Trophoblast cell (in vitro differentiated cells and primary cell): ENCODE data around the gene ACTN4.

Source experiments
- DNase-seq, 2 donors: peaks; one replicate each; pipeline ENCODE4 v3.0.0-alpha.2; 2016
- H2AFZ ChIP-seq: 2 replicates; pipeline ENCODE4 v1.6.1; 2013; ENCODE audit warnings: low read length, moderate library complexity, mild to moderate bottlenecking; ENCODE audit not compliant: insufficient read depth, poor library complexity
- H2AK5ac ChIP-seq: 2 replicates; pipeline ENCODE4 v1.6.1; 2013; ENCODE audit warnings: mild to moderate bottlenecking, low read length
- H2BK120ac ChIP-seq: 2 replicates; pipeline ENCODE4 v1.6.1; 2013; ENCODE audit warnings: low read length, mild to moderate bottlenecking, moderate library complexity; ENCODE audit not compliant: insufficient read depth, poor library complexity
- H2BK12ac ChIP-seq: 2 replicates; pipeline ENCODE4 v1.6.1; 2013; ENCODE audit warnings: mild to moderate bottlenecking, low read length, moderate library complexity
- H2BK5ac ChIP-seq: 2 replicates; pipeline ENCODE4 v1.6.1; 2013; ENCODE audit warnings: low read length, low read depth, moderate library complexity, mild to moderate bottlenecking; ENCODE audit not compliant: poor library complexity
- H3K14ac ChIP-seq: 2 replicates; pipeline ENCODE4 v1.6.1; 2013; ENCODE audit warnings: mild to moderate bottlenecking, low read length
- H3K18ac ChIP-seq: 2 replicates; pipeline ENCODE4 v1.6.1; 2013; ENCODE audit warnings: mild to moderate bottlenecking, low read length
- H3K23ac ChIP-seq: 2 replicates; pipeline ENCODE4 v1.6.1; 2013; ENCODE audit warnings: low read length
- H3K27ac ChIP-seq: 2 replicates; pipeline ENCODE4 v1.5.1; 2013; ENCODE audit warnings: low read depth, mild to moderate bottlenecking, inconsistent platforms, low read length, moderate library complexity
- H3K27me3 ChIP-seq: 2 replicates; pipeline ENCODE4 v1.6.1; 2013; ENCODE audit warnings: inconsistent platforms, mild to moderate bottlenecking, low read length, moderate library complexity; ENCODE audit not compliant: insufficient read depth
- H3K36me3 ChIP-seq, 2 experiments: 1 replicate in 1 of 2; 2 replicates in 1 of 2; pipeline ENCODE4 v1.6.1; 2013; ENCODE audit warnings: low read length in 2 of 2, mild to moderate bottlenecking in 2 of 2, moderate library complexity in 1 of 2; ENCODE audit not compliant: insufficient read depth in 2 of 2, control insufficient read depth in 1 of 2
- H3K4ac ChIP-seq: 2 replicates; pipeline ENCODE4 v1.6.1; 2013; ENCODE audit warnings: low read depth, mild to moderate bottlenecking, low read length, moderate library complexity
- H3K4me1 ChIP-seq, 2 experiments: 1 replicate in 1 of 2; 2 replicates in 1 of 2; pipeline ENCODE4 v1.6.1; 2013; ENCODE audit warnings: low read length in 2 of 2, mild to moderate bottlenecking in 2 of 2, moderate library complexity in 1 of 2; ENCODE audit not compliant: insufficient read depth in 2 of 2, control insufficient read depth in 1 of 2
- H3K4me2 ChIP-seq: 2 replicates; pipeline ENCODE4 v1.6.1; 2013; ENCODE audit warnings: inconsistent platforms, mild to moderate bottlenecking, low read length, moderate library complexity
- H3K4me3 ChIP-seq: 2 replicates; pipeline ENCODE4 v1.5.1; 2013; ENCODE audit warnings: mild to moderate bottlenecking, low read depth, low read length, inconsistent platforms
- H3K79me1 ChIP-seq: one replicate; pipeline ENCODE4 v1.6.1; 2013; ENCODE audit warnings: low read length
- H3K79me2 ChIP-seq: 2 replicates; pipeline ENCODE4 v1.6.1; 2013; ENCODE audit warnings: low read length, mild to moderate bottlenecking; ENCODE audit not compliant: control insufficient read depth, insufficient read depth, poor library complexity
- H3K9ac ChIP-seq: 2 replicates; pipeline ENCODE4 v1.6.1; 2013; ENCODE audit warnings: mild to moderate bottlenecking, low read length
- H3K9me3 ChIP-seq: 2 replicates; pipeline ENCODE4 v1.6.1; 2013; ENCODE audit warnings: low read depth, mild to moderate bottlenecking, control low read depth, inconsistent platforms, low read length; ENCODE audit not compliant: insufficient read depth
- H4K12ac ChIP-seq: 2 replicates; pipeline ENCODE4 v1.6.1; 2013; ENCODE audit warnings: low read depth, mild to moderate bottlenecking, low read length, moderate library complexity
- H4K8ac ChIP-seq: 2 replicates; pipeline ENCODE4 v1.6.1; 2013; ENCODE audit warnings: low read depth, mild to moderate bottlenecking, low read length, moderate library complexity
- H4K91ac ChIP-seq: one replicate; pipeline ENCODE4 v1.6.1; 2013; ENCODE audit warnings: low read depth, mild to moderate bottlenecking, low read length, moderate library complexity
- WGBS: extraction: QIAGEN DNeasy Blood & Tissue Kit; methylation state at CpG from one replicate; pipeline ENCODE4 v1.1.7; 2013; ENCODE audit warnings: missing lambda C conversion rate; ENCODE audit not compliant: insufficient read length, insufficient coverage; ENCODE audit errors: extremely low coverage; 5-methylcytosine and 5-hydroxymethylcytosine counted together

The ACTN4 gene

DNA sequence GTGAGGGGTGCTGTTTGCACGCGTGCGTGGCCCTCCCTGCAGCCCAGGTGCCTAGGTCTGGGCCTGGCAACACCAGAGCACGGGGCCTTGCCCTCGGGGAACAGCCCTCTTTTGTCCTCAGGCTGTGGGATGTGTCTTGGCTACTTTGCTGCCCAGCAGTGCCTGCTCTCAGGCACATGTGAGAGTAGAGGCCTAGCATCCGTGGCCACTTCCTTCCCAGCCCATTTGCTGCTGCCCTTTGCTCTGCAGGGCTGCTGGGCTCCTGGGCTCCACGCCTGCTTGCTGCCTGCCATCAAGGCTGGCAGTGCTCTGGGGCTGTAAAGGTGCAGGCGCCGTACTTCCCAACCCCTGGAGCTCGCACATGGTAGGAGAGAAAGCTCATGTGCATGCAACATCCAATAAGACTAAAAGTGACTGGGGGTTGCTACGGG, 50.2 kb downstream of the ACTN4 start:
- DNase-seq, result no peak
- no peak overlapping the region for H4K8ac ChIP-seq
- no peak overlapping the region for H2BK5ac ChIP-seq
- peaks cover 20 to 39% of the 10 kb centered on the region in 2 experiments for H3K4me1 ChIP-seq
- H3K79me1 ChIP-seq, result peaks cover 12% of the 10 kb centered on the region
- no peak overlapping the region for H3K4me2 ChIP-seq
- no peak overlapping the region for H3K9ac ChIP-seq
- H3K79me2 ChIP-seq, result peaks cover 31% of the 10 kb centered on the region
- no peak overlapping the region for H4K12ac ChIP-seq
- H3K14ac ChIP-seq, result no peak overlapping the region
- H3K27ac ChIP-seq, result no peak overlapping the region
- no peaks in the 10 kb centered on the region for H3K27me3 ChIP-seq
- peak overlapping the region; percentile 1 for H3K18ac ChIP-seq
- H4K91ac ChIP-seq, result no peak overlapping the region
- peaks cover 75 to 84% of the 10 kb centered on the region in 2 experiments for H3K36me3 ChIP-seq
- H3K9me3 ChIP-seq, result peaks cover 3% of the 10 kb centered on the region
- peak overlapping the region; percentile 28 for H2AFZ ChIP-seq
- H3K23ac ChIP-seq, result no peak overlapping the region
- peak overlapping the region; percentile 28 for H3K4ac ChIP-seq
- H3K4me3 ChIP-seq, result no peak overlapping the region
- H2BK120ac ChIP-seq, result no peak overlapping the region
- no peak overlapping the region for H2AK5ac ChIP-seq
- no CpG with 5 or more reads among the region's 11 CpGs for WGBS
- no peak overlapping the region for H2BK12ac ChIP-seq

DNA sequence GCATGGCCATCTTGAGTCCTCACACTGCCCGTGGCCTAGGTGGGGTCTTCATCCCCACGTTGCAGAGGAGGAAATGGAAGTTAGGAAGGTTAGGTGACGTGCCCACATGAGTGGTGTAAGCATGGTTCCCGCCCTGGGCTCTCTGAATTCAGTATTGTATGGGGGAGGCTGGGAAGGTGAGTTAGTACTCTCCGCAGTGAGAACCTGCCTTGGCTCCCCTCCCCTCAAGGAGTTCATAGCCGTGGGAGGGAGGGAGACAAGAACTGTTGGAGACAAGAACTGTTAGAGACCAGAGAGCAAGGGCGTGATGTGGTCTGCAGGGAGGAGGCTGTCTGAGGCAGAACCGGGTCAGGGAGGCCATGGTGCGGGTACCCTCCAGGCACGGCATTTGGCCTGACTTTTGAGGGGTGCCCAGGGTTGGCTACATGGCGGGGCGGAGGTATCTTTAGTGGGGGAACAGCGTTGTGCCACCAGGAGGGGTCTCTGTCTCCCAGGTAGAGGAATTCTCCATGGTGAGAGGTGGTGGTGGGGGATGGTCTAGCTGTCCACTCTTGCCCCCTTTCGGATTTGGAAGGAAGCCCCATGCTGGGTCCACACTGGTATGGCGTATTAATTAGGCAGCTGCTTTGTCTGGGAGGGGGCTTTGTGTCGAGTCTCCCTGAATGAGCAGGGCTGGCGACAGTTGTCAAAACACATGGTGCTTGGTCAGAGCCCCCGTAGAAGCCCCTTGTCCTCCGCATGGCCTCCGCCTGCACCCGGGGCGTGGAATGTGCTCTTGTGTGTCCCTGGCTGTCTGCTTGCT, 51.0 kb downstream of the ACTN4 start:
- H3K27ac ChIP-seq, result no peak overlapping the region
- H3K23ac ChIP-seq, result no peak overlapping the region
- H2BK12ac ChIP-seq, result no peak overlapping the region
- H3K9ac ChIP-seq, result no peak overlapping the region
- peak overlapping the region; percentile 31 for H3K4ac ChIP-seq
- no peaks in the 10 kb centered on the region for H3K27me3 ChIP-seq
- no peak overlapping the region for H2AFZ ChIP-seq
- H3K14ac ChIP-seq, result no peak overlapping the region
- H2BK5ac ChIP-seq, result no peak overlapping the region
- H3K18ac ChIP-seq, result peak overlapping the region; percentile 35
- no CpG with 5 or more reads among the region's 22 CpGs for WGBS
- H3K4me3 ChIP-seq, result no peak overlapping the region
- H3K36me3 ChIP-seq, result peaks cover 78 to 84% of the 10 kb centered on the region in 2 experiments
- H4K12ac ChIP-seq, result no peak overlapping the region
- H3K4me1 ChIP-seq, result peaks cover 12 to 31% of the 10 kb centered on the region in 2 experiments
- no peak overlapping the region for H2AK5ac ChIP-seq
- no peak overlapping the region for H2BK120ac ChIP-seq
- DNase-seq, result no peak
- H3K79me1 ChIP-seq, result peaks cover 5% of the 10 kb centered on the region
- peaks cover 27% of the 10 kb centered on the region for H3K79me2 ChIP-seq
- no peak overlapping the region for H4K91ac ChIP-seq
- H4K8ac ChIP-seq, result no peak overlapping the region
- no peak overlapping the region for H3K4me2 ChIP-seq
- H3K9me3 ChIP-seq, result peaks cover 3% of the 10 kb centered on the region

GRCh38 chr19:38699027-38699346, 51.5 kb downstream of the ACTN4 start:
- H3K9ac ChIP-seq, result no peak overlapping the region
- no peak overlapping the region for H2BK120ac ChIP-seq
- H3K18ac ChIP-seq, result peak overlapping the region; percentile 35
- H2AFZ ChIP-seq, result no peak overlapping the region
- H3K79me2 ChIP-seq, result peaks cover 23% of the 10 kb centered on the region
- DNase-seq, result no peak
- WGBS, result no CpG with 5 or more reads among the region's 7 CpGs
- H3K4me3 ChIP-seq, result no peak overlapping the region
- no peak overlapping the region for H4K91ac ChIP-seq
- H4K12ac ChIP-seq, result no peak overlapping the region
- H2AK5ac ChIP-seq, result no peak overlapping the region
- H2BK5ac ChIP-seq, result no peak overlapping the region
- H4K8ac ChIP-seq, result no peak overlapping the region
- H3K14ac ChIP-seq, result no peak overlapping the region
- H2BK12ac ChIP-seq, result no peak overlapping the region
- H3K4ac ChIP-seq, result peak overlapping the region; percentile 31
- H3K4me2 ChIP-seq, result no peak overlapping the region
- H3K36me3 ChIP-seq, result peaks cover 80 to 86% of the 10 kb centered on the region in 2 experiments
- H3K27ac ChIP-seq, result no peak overlapping the region
- peaks cover 7 to 25% of the 10 kb centered on the region in 2 experiments for H3K4me1 ChIP-seq
- no peaks in the 10 kb centered on the region for H3K27me3 ChIP-seq
- H3K23ac ChIP-seq, result no peak overlapping the region
- peaks cover 3% of the 10 kb centered on the region for H3K9me3 ChIP-seq
- peaks cover 1% of the 10 kb centered on the region for H3K79me1 ChIP-seq

- Histone ChIP-seq H3K27ac (no peak overlapping the region), H2AK5ac (no peak overlapping the region), H3K14ac (no peak overlapping the region), H3K79me2 (peaks cover 20% of the 10 kb centered on the region), H3K79me1 (no peaks in the 10 kb centered on the region), H4K12ac (no peak overlapping the region), H3K27me3 (no peaks in the 10 kb centered on the region), H4K91ac (no peak overlapping the region), H3K36me3 (peaks cover 86 to 90% of the 10 kb centered on the region in 2 experiments), H3K18ac (no peak overlapping the region), H2BK5ac (no peak overlapping the region), H3K4me1 (peaks cover 6 to 25% of the 10 kb centered on the region in 2 experiments), H2BK12ac (no peak overlapping the region), H3K9me3 (peaks cover 3% of the 10 kb centered on the region), H4K8ac (no peak overlapping the region), H2AFZ (no peak overlapping the region), H2BK120ac (no peak overlapping the region), H3K9ac (no peak overlapping the region), H3K4me2 (no peak overlapping the region), H3K4ac (peak overlapping the region; percentile 31), H3K23ac (no peak overlapping the region), H3K4me3 (no peak overlapping the region)
- no peak for DNase-seq
- no CpG with 5 or more reads among the region's 18 CpGs for WGBS
Observed at GRCh38 chr19:38699647-38700349, 52.3 kb downstream of the ACTN4 start.
